H1 (cell line): ENCODE measurements around the gene UPK1B. TPM values are rescaled to one million over a fixed set of nuclear protein-coding genes. Genes with fewer than 3 reads are reported as not detected.

Experiments
- CTCF ChIA-PET: fragments of 300-600 bp; sonication (Branson Sonifier 250); formaldehyde crosslinking; loops from one replicate; lab custom pipeline; 2021; ENCODE audit not compliant: partially characterized antibody; lab: Charles Lee
- POLR2A ChIA-PET: fragments of 300-600 bp; sonication (Branson Sonifier 250); formaldehyde crosslinking; loops from one replicate; lab custom pipeline; 2021; ENCODE audit warnings: inconsistent platforms; ENCODE audit not compliant: partially characterized antibody; lab: Charles Lee
- DNase-seq, 2 experiments: peaks; one replicate each; pipeline versions ENCODE4 v3.0.0 to v3.0.0-alpha.2; 2010 to 2022; ENCODE audit warnings: low spot score in 2 of 2, low read depth in 1 of 2, mixed read lengths in 1 of 2
- FAIRE-seq: peaks from 2 replicates; lab custom pipeline; 2011; peaks lifted over from hg19 to GRCh38; lab: Jason Lieb, UNC
- H2AFZ ChIP-seq: 2 replicates; pipeline ENCODE4 v1.8.1; 2012; ENCODE audit warnings: low read length, inconsistent platforms
- H2AK5ac ChIP-seq: 2 replicates; pipeline ENCODE4 v1.6.1; 2013; ENCODE audit warnings: low read depth, low read length
- H2BK120ac ChIP-seq: replicated peaks from 2 replicates; pipeline ENCODE3; 2013; ENCODE audit warnings: low read depth, low read length, inconsistent platforms
- H2BK12ac ChIP-seq: 2 replicates; pipeline ENCODE4 v1.6.1; 2013; ENCODE audit warnings: low read depth, low read length
- H2BK15ac ChIP-seq: 2 replicates; pipeline ENCODE4 v1.6.1; 2013; ENCODE audit warnings: low read length
- H2BK20ac ChIP-seq: 2 replicates; pipeline ENCODE4 v1.6.1; 2013; ENCODE audit warnings: low read length
- H2BK5ac ChIP-seq: 2 replicates; pipeline ENCODE4 v1.6.1; 2013; ENCODE audit warnings: low read depth, low read length
- H3K14ac ChIP-seq: 2 replicates; pipeline ENCODE4 v1.6.1; 2013; ENCODE audit warnings: inconsistent platforms; ENCODE audit not compliant: insufficient read length
- H3K18ac ChIP-seq: 2 replicates; pipeline ENCODE4 v1.6.1; 2013; ENCODE audit warnings: low read length; ENCODE audit errors: extremely low read depth
- H3K23ac ChIP-seq: 2 replicates; pipeline ENCODE4 v1.6.1; 2013; ENCODE audit warnings: inconsistent platforms; ENCODE audit not compliant: insufficient read length
- H3K23me2 ChIP-seq: 2 replicates; pipeline ENCODE4 v1.6.1; 2013; ENCODE audit warnings: low read depth, low read length
- H3K27ac ChIP-seq: 2 replicates; pipeline ENCODE4 v1.6.1; 2011; ENCODE audit warnings: low read depth, low read length, inconsistent platforms
- H3K27me3 ChIP-seq, 4 experiments: replicated peaks in 1 of 4; 1 replicate in 1 of 4; 2 replicates in 3 of 4; pipeline versions ENCODE4 v1.6.1 to v1.8.1; 2011 to 2013; ENCODE audit warnings: low read length in 3 of 4, mild to moderate bottlenecking in 3 of 4, inconsistent platforms in 2 of 4, mixed read lengths in 2 of 4, moderate library complexity in 1 of 4; ENCODE audit not compliant: control insufficient read depth in 3 of 4, insufficient read depth in 3 of 4; ENCODE audit errors: extremely low read depth in 1 of 4
- H3K36me3 ChIP-seq, 4 experiments: 2 replicates each; pipeline versions ENCODE4 v1.6.1 to v1.8.1; 2011 to 2013; ENCODE audit warnings: mild to moderate bottlenecking in 4 of 4, low read length in 3 of 4, moderate library complexity in 2 of 4, control low read depth in 1 of 4, inconsistent platforms in 1 of 4; ENCODE audit not compliant: insufficient read depth in 4 of 4, control insufficient read depth in 2 of 4
- H3K4ac ChIP-seq: replicated peaks from 2 replicates; pipeline ENCODE3; 2013; ENCODE audit warnings: low read length, low read depth, mixed read lengths, inconsistent platforms; ENCODE audit not compliant: insufficient read length
- H3K4me1 ChIP-seq, 4 experiments: replicated peaks in 1 of 4; 1 replicate in 1 of 4; 2 replicates in 3 of 4; pipeline versions ENCODE4 v1.6.1 to v1.8.1; 2011 to 2013; ENCODE audit warnings: low read length in 3 of 4, inconsistent platforms in 2 of 4, mixed read lengths in 1 of 4; ENCODE audit not compliant: insufficient read depth in 4 of 4, control insufficient read depth in 3 of 4
- H3K4me2 ChIP-seq, 2 experiments: 2 replicates each; pipeline versions ENCODE4 v1.6.1 to v1.8.1; 2011 to 2013; ENCODE audit warnings: low read depth in 2 of 2, low read length in 2 of 2, control low read depth in 1 of 2, inconsistent platforms in 1 of 2, mild to moderate bottlenecking in 1 of 2; ENCODE audit not compliant: insufficient read depth in 1 of 2
- H3K4me3 ChIP-seq, 4 experiments: fragments of 200-600, 300-600 bp in 1 of 4; sonication (generic), shearing (Covaris generic), sonication (Bioruptor Twin) in 1 of 4; 2 replicates each; pipeline versions ENCODE4 v1.5.1 to v1.8.1; 2011 to 2016; ENCODE audit warnings: low read length in 4 of 4, low read depth in 3 of 4, control low read depth in 2 of 4, inconsistent platforms in 2 of 4, mild to moderate bottlenecking in 2 of 4, mixed read lengths in 1 of 4, moderate library complexity in 1 of 4; ENCODE audit not compliant: insufficient read depth in 2 of 4; ENCODE audit errors: extremely low read depth in 1 of 4
- H3K56ac ChIP-seq: replicated peaks from 2 replicates; pipeline ENCODE3; 2013; ENCODE audit warnings: low read depth, mild to moderate bottlenecking, mixed read lengths, low read length, inconsistent platforms; ENCODE audit not compliant: insufficient read length
- H3K79me1 ChIP-seq: 2 replicates; pipeline ENCODE4 v1.6.1; 2013; ENCODE audit warnings: low read depth, low read length, control low read depth
- H3K79me2 ChIP-seq, 2 experiments: 2 replicates each; pipeline versions ENCODE4 v1.6.1 to v1.8.1; 2012 to 2013; ENCODE audit warnings: low read length in 2 of 2, mild to moderate bottlenecking in 2 of 2, inconsistent platforms in 1 of 2; ENCODE audit not compliant: insufficient read depth in 2 of 2, control insufficient read depth in 1 of 2
- H3K9ac ChIP-seq, 4 experiments: replicated peaks in 1 of 4; 1 replicate in 1 of 4; 2 replicates in 3 of 4; pipeline versions ENCODE4 v1.6.1 to v1.8.1; 2011 to 2013; ENCODE audit warnings: low read depth in 3 of 4, low read length in 3 of 4, control low read depth in 2 of 4, mild to moderate bottlenecking in 2 of 4, moderate library complexity in 2 of 4, inconsistent platforms in 1 of 4; ENCODE audit errors: extremely low read depth in 1 of 4
- H3K9me3 ChIP-seq, 2 experiments: 2 replicates each; pipeline versions ENCODE4 v1.6.1 to v1.8.1; 2012 to 2013; ENCODE audit warnings: mild to moderate bottlenecking in 2 of 2, moderate library complexity in 2 of 2, control low read depth in 1 of 2, inconsistent platforms in 1 of 2, low read depth in 1 of 2, low read length in 1 of 2, mixed read lengths in 1 of 2; ENCODE audit not compliant: insufficient read depth in 2 of 2
- H4K20me1 ChIP-seq, 2 experiments: replicated peaks in 1 of 2; 2 replicates each; pipeline versions ENCODE3 to v1.8.1; 2011 to 2013; ENCODE audit warnings: inconsistent platforms in 2 of 2, low read length in 2 of 2, mild to moderate bottlenecking in 1 of 2; ENCODE audit not compliant: insufficient read depth in 2 of 2, control insufficient read depth in 1 of 2
- H4K5ac ChIP-seq: 2 replicates; pipeline ENCODE4 v1.6.1; 2013; ENCODE audit warnings: low read length, low read depth, mixed read lengths, inconsistent platforms; ENCODE audit not compliant: insufficient read length
- H4K8ac ChIP-seq: 2 replicates; pipeline ENCODE4 v1.8.0; 2013; ENCODE audit warnings: mild to moderate bottlenecking, moderate library complexity, low read length, inconsistent platforms; ENCODE audit not compliant: insufficient read depth; ENCODE audit errors: extremely low read depth
- H4K91ac ChIP-seq: replicated peaks from 2 replicates; pipeline ENCODE3; 2013; ENCODE audit warnings: low read length, mixed read lengths, inconsistent platforms; ENCODE audit not compliant: insufficient read length
- BCL11A ChIP-seq, 2 experiments: IDR thresholded peaks; one replicate each; pipeline ENCODE4 v1.6.1; 2011; ENCODE audit warnings: low read depth in 2 of 2, low read length in 2 of 2, mild to moderate bottlenecking in 2 of 2
- BRCA1 ChIP-seq: IDR thresholded peaks from 2 replicates; pipeline ENCODE4 v1.6.1; 2012; ENCODE audit warnings: low read depth, low read length, improper control_type of control experiment
- CBX5 ChIP-seq: fragments of 300-800, 300-1000 bp; sonication (generic); IDR thresholded peaks from 2 replicates; pipeline ENCODE4 v1.7.1; 2016; ENCODE audit warnings: antibody characterized with exemption, low read length, low read depth
- CHD1 ChIP-seq: IDR thresholded peaks from 2 replicates; pipeline ENCODE4 v1.6.1; 2012; ENCODE audit warnings: low read depth, low read length, improper control_type of control experiment
- CTCF ChIP-seq, 3 experiments: IDR thresholded peaks; 1 replicate in 2 of 3; 2 replicates in 1 of 3; pipeline versions ENCODE4 v1.5.1 to v1.6.1; 2011; ENCODE audit warnings: low read length in 3 of 3, mild to moderate bottlenecking in 3 of 3, inconsistent platforms in 2 of 3, low read depth in 1 of 3, moderate library complexity in 1 of 3; ENCODE audit not compliant: insufficient read depth in 1 of 3; ENCODE audit errors: control extremely low read depth in 1 of 3
- EGR1 ChIP-seq: IDR thresholded peaks from 2 replicates; pipeline ENCODE4 v1.6.1; 2011; ENCODE audit warnings: low read depth, low read length, borderline replicate concordance
- GABPA ChIP-seq: IDR thresholded peaks from 2 replicates; pipeline ENCODE4 v1.6.1; 2011; ENCODE audit warnings: mild to moderate bottlenecking, low read length, moderate library complexity, borderline replicate concordance; ENCODE audit not compliant: insufficient read depth
- KDM5A ChIP-seq: fragments of 200-600 bp; IDR thresholded peaks from 2 replicates; pipeline ENCODE4 v1.7.1; 2012; ENCODE audit warnings: mild to moderate bottlenecking, low read length, inconsistent platforms, mixed read lengths
- RFX5 ChIP-seq: IDR thresholded peaks from 2 replicates; pipeline ENCODE4 v1.6.1; 2011; ENCODE audit warnings: low read depth, low read length, improper control_type of control experiment, borderline replicate concordance
- SIN3A ChIP-seq, 2 experiments: IDR thresholded peaks in 1 of 2; conservative IDR thresholded peaks in 1 of 2; 2 replicates each; pipeline ENCODE4 v1.6.1; 2011 to 2012; ENCODE audit warnings: low read length in 2 of 2, improper control_type of control experiment in 1 of 2, low read depth in 1 of 2, mild to moderate bottlenecking in 1 of 2
- ZNF274 ChIP-seq: IDR thresholded peaks from 2 replicates; pipeline ENCODE4 v1.7.0; 2012; ENCODE audit warnings: low read length, borderline replicate concordance; ENCODE audit errors: extremely low read depth
- WGBS, 2 experiments: shearing (Covaris generic) in 1 of 2; methylation state at CpG; one replicate each; pipeline versions ENCODE4 v1.1.6 to v1.1.7; 2013 to 2015; ENCODE audit warnings: low lambda C conversion rate in 2 of 2, mixed read lengths in 2 of 2, inconsistent platforms in 1 of 2, low coverage in 1 of 2, missing lambda C conversion rate in 1 of 2; ENCODE audit not compliant: insufficient replicate concordance in 2 of 2, insufficient coverage in 1 of 2, insufficient read length in 1 of 2; ENCODE audit errors: extremely low coverage in 1 of 2, missing lambda C conversion rate in 1 of 2; 5-methylcytosine and 5-hydroxymethylcytosine counted together
- polyA plus RNA-seq, 7 experiments: library from polyadenylated mRNA; depleted of rRNA in 3 of 7; stranded (reverse) in 5 of 7; unstranded in 2 of 7; fragments of >200 nt in 5 of 7; fragments of 200-250 nt in 2 of 7; gene quantifications; 1 replicate in 5 of 7; 2 replicates in 1 of 7; 4 replicates in 1 of 7; pipeline versions ENCODE4 v1.2.1 to v1.2.3, GENCODE V29; 2011 to 2013; ENCODE audit warnings: missing spikeins in 2 of 7, mixed read lengths in 2 of 7
- total RNA-seq: library from RNA; stranded (reverse); fragmentation: NEBNext Ultra II Directional; extraction: Animal tissue kit (Norgen Biotek cat#: 25700); gene quantifications from 2 replicates; pipeline ENCODE4 v1.2.1, GENCODE V29; 2021

The UPK1B gene
- total and polyA plus RNA-seq, 2 of the 8 experiments (the other 6 are each of a cell fraction or from before 2014, with no cell fraction given) = 0.67 to 0.68 TPM

GRCh38 chr3:119229190-119229589 lies 55.8 kb downstream of the UPK1B start:
- Histone ChIP-seq H4K8ac (no peak overlapping the region), H3K79me1 (peaks cover 7% of the 10 kb centered on the region; the same call in 1 of the 2 replicates), H3K23ac (no peak overlapping the region), H2BK15ac (no peak overlapping the region), H3K27me3 (no peaks in the 10 kb centered on the region), H3K36me3 (peaks cover 18 to 98% (median 54%) of the 10 kb centered on the region in 4 experiments), H2BK20ac (no peak overlapping the region), H3K27ac (no peak overlapping the region), H4K20me1 (peaks cover 0 to 5% of the 10 kb centered on the region in 2 experiments), H3K4me1 (no peaks in the 10 kb centered on the region), H2AFZ (no peak overlapping the region), H3K56ac (no peak overlapping the region), H2BK12ac (no peak overlapping the region), H4K5ac (no peak overlapping the region), H3K14ac (no peak overlapping the region), H3K79me2 (peaks cover 4 to 12% of the 10 kb centered on the region in 2 experiments; a peak in 1 of 4 replicates), H3K4me2 (no peak overlapping the region), H4K91ac (no peak overlapping the region), H3K4ac (no peak overlapping the region), H3K18ac (no peak overlapping the region), H3K9ac (no peak overlapping the region), H3K9me3 (no peaks in the 10 kb centered on the region), H3K23me2 (no peaks in the 10 kb centered on the region), H2BK120ac (no peak overlapping the region), H2BK5ac (no peak overlapping the region), H2AK5ac (no peak overlapping the region), H3K4me3 (no peak overlapping the region)
- WGBS, 2 experiments = 80% methylated on average over 7 of the region's 7 CpGs; no CpG with 5 or more reads in 1 of the 2 experiments
- FAIRE-seq = no peak
- ChIA-PET CTCF (interaction anchor here (0.5 kb wide), 1 partner anchor 327 kb away, joined by 3 read pairs; no protein-coding TSS in a partner anchor), POLR2A (no interaction called here)
- DNase-seq = no peak
- TF ChIP-seq SIN3A (conservative IDR thresholded peaks at IDR 0.05 in 1 of 2, IDR thresholded peaks at IDR 0.05 in 1 of 2; ENCODE audit: low read depth in 1 of 2, low read length in 2 of 2) (no peak), BRCA1 (no peak), KDM5A (no peak), CTCF (IDR thresholded peaks at IDR 0.05; ENCODE audit: control extremely low read depth in 1 of 3, insufficient read depth in 1 of 3, low read depth in 1 of 3, low read length in 3 of 3) (no peak), RFX5 (no peak), CBX5 (no peak), CHD1 (no peak), EGR1 (no peak), BCL11A (IDR thresholded peaks at IDR 0.05; ENCODE audit: low read depth in 2 of 2, low read length in 2 of 2) (no peak), GABPA (no peak), ZNF274 (no peak)
